NCI-H146 treated with DMSO at 0.1 percent for 48 hours (cell line): ENCODE data around the gene GSTA5.
"Not testable (repeated sequence)": the region's sequence is repeated elsewhere in the genome, so short reads cannot be mapped to it uniquely, and the experiment has no call there.

Experiments used
- DNase-seq: peaks from one replicate; lab custom pipeline; 2025; ENCODE audit not compliant: unreplicated experiment; lab: John Stamatoyannopoulos, UW

The GSTA5 gene

DNA sequence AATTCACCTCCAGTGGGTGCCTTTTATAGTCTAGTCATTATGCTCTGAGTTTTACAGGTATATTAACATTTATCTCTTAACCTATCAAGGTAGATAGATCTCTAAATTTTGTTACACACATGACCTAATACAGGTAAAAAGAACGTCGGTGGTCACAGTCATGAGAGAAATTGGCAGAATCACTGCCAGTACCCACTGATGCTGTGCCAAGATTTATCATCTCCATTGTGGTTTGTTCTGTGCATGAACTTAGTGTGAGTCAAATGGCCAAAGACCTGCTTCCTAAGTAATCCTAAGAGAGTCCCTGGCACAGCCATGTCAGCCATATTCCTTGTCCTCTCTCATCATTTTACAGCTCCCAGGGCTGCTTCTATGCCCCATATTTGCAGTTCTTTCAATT, 46.2 kb downstream of the GSTA5 start:
- DNase-seq = not testable (repeated sequence)

DNA sequence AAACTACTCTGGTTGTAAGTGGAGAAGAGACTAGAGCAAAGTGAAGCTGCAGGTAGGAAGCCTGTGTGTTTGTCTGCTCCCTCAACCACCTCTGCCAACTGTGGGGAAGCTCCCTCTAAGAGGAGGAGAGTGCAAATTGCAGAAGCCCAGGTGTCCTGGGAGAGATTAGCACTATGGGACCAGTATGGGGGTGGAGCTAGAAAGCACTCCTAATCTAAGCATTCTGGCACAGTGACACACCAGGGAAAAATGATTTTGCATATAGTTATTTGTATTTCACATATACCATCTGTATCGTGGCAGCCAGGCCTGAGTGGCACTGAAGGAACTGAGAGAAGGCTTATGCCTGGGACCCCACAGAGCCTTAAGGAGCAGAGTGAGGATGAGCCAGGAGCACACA, 49.8 kb downstream of the GSTA5 start:
- DNase-seq = no peak

DNA sequence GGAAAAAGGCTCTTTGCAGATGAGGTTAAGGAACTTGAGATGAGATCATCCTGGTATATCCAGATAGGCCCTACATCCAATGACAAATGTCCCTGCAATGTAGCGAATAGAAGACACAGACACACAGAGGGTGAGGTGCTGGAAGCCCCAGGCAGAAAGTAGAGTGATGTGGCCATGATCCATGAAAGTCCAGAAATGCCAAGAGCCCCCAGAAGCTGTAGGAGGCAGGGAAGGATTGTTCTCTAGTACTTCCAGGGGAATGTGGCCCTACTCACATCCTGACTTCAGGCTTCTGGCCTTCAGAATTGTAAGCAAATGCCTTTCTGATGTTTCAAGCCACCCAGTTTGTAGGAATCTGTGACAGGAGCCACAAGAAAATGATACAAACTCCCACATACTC, 51.0 kb downstream of the GSTA5 start:
- DNase-seq = not testable (repeated sequence)

DNA sequence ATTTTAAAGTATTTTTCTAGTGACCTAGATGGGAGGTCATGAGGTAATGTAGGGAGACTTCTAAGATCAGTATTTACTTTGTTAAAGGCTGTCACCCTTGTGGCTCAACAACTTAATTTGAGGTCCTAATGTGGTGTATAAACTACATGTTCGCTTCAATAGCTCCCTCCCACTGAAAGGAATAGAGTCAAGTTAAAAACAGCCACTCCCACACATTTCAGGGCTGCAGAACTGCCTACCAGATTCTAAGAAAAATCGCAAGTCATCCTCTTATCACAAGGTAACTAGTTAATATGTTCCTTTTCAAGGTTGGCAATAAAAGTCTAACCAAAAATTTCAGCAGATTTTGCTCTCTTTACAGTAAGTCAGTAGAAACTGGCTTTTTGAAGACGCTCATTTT, 52.1 kb downstream of the GSTA5 start:
- DNase-seq = no peak

DNA sequence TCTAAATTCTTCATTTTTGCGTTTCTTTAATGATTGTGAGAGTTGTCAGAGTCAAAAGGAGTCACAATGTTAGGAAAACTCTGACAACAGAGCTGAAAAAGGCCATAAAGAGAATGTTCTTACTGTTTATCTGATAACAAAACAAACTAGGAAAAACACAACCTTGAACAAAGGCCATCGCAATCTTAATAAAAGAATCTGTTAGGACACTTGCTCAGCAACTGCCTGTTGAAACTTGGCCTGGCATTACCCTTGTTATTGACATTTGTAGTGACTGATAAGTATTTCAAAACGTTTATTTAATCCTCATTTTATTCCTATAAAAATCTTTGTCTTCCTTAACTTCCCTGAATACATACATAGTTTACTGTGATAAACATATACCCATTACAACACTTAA, 52.7 kb downstream of the GSTA5 start:
- no peak for DNase-seq

DNA sequence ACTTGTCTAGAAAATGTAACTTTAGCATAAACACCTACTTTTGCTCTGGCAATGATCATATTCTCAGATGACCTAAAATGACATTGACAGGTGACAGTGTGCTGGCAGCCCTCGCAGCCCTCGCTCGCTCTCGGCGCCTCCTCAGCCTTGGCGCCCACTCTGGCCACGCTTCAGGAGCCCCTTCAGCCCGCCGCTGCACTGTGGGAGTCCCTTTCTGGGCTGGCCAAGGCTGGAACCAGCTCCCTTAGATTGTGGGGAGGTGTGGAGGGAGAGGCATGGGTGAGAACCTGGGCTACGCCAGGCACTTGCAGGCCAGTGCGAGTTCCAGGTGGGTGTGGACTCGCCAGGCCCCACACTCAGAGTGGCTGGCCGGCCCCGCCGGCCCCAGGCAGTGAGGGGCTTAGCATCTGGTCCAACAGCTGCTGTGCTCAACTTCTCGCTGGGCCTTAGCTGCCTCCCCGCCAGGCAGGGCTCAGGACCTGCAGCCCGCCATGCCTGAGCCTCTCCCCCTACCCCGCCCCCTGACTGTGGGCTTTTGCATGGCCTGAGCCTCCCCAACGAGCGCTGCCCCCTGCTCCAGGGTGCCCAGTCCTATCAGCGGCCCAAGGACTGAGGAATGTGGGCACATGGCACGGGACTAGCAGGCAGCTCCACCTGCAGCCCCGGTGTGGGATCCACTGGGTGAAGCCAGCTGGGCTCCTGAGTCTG, 54.2 kb downstream of the GSTA5 start:
- no peak for DNase-seq

DNA sequence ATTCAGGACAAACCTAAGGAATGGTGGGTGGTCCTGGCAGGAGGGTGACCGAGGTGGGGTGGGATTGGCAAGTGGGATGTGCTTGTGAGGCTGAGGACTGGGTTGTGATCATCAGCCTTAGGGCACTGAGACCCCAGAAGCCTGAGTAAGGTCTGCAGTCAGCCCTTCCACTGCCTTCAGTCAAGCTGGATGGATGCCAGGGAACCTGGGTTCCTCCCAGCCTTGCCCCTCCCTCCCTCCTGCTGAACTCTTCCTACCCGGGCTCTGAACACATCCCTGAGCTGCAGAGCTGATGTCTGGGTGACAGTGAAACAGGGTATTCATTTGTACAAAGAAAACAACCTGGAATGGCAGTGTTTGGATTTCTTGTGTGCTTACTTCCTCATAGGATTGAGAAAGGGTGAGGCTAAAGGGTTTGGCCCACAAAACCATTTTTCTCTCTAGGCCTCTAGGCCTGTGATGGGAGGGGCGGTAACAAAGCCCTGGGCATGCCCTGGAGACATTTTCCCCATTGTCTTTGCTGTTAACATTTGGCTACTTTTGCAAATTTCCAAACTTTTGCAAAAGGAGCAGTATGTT, 57.8 kb downstream of the GSTA5 start:
- not testable (repeated sequence) for DNase-seq

DNA sequence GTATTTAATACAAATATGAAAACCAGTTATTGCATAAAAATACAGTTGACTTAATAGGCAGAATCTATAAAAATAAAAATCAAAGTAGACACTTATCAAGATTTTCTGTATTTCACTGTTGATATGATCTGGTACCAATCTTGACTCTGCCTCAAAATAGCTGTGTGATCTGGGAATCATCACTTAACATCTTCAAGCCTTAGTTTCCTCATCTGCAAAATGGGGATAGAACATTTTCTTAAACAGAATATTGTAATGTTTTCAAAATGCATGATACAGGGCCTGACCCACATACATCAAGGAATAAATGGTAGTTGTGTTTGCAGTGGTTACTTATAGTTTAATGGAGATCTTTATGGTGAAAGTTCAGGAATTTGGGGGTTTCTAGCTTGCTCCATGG, 58.4 kb downstream of the GSTA5 start:
- DNase-seq = not testable (repeated sequence)
